ENCODE data around the gene PMEPA1.

- TF ChIP-seq CTCF (IDR thresholded peaks at IDR 0.05; ENCODE audit: low read depth, low read length) (no peak), EZH2phosphoT487 (IDR thresholded peaks at IDR 0.05; ENCODE audit: low read depth) (no peak)
Measured at GRCh38 chr20:57625978-57626377, 83.8 kb downstream of the PMEPA1 start.

Measured in OCI-LY3 (cell line).